ENCODE measurements around the gene TMEM187.

DNA sequence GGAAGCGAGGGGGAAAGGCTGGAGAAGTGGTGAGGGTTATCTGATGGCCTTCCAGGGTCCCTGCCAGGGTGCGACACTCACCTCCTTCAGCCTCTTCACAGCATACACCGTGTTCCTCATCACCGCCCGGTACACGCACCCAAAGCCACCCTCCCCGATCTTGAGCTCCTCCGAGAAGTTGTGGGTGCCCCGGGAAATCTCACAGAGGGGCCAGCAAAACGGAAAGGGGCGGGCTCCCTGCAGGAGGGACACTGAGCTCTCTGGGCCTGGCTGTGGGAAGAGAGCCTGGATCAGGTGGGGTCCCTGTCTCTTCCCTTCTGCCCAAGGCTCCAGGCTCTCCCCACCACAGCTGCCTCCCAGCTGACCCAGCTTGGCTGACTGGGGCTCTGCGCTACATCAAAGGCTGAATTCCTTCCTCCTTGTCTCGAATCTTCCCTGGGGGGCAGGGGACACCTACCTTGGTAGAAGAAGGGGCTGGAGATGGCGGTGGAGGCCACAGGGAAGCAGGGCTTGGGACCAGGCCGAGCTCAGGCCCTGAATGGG is 46.0 kb downstream of the TMEM187 start:
- TF ChIP-seq, protein P1, sequence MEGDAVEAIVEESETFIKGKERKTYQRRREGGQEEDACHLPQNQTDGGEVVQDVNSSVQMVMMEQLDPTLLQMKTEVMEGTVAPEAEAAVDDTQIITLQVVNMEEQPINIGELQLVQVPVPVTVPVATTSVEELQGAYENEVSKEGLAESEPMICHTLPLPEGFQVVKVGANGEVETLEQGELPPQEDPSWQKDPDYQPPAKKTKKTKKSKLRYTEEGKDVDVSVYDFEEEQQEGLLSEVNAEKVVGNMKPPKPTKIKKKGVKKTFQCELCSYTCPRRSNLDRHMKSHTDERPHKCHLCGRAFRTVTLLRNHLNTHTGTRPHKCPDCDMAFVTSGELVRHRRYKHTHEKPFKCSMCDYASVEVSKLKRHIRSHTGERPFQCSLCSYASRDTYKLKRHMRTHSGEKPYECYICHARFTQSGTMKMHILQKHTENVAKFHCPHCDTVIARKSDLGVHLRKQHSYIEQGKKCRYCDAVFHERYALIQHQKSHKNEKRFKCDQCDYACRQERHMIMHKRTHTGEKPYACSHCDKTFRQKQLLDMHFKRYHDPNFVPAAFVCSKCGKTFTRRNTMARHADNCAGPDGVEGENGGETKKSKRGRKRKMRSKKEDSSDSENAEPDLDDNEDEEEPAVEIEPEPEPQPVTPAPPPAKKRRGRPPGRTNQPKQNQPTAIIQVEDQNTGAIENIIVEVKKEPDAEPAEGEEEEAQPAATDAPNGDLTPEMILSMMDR (IDR thresholded peaks at IDR 0.05; ENCODE audit: borderline replicate concordance, extremely low read depth, low read length, poor library complexity, severe bottlenecking): no peak
- no peak for TF ChIP-seq EZH2 (IDR thresholded peaks at IDR 0.05; ENCODE audit: borderline replicate concordance, low read depth, low read length, severe bottlenecking)

Data from DND-41 (cell line).